AG09319 (cell line): Measurements from ENCODE around the gene EIF4G3.
"Not testable (repeated sequence)": the region's sequence is repeated elsewhere in the genome, so short reads cannot be mapped to it uniquely, and the experiment has no call there.

Experiments used
- DNase-seq: peaks from one replicate; pipeline ENCODE4 v3.0.0-alpha.2; 2010; ENCODE audit warnings: low read depth; ENCODE audit errors: extremely low read depth
- TF ChIP-seq, protein P1 (sequence below): IDR thresholded peaks from 2 replicates; pipeline ENCODE4 v1.5.1; 2011; ENCODE audit warnings: low read depth, mild to moderate bottlenecking, inconsistent platforms, low read length, moderate library complexity

The EIF4G3 gene

GRCh38 chr1:21058035-21058793 lies 118.5 kb downstream of the EIF4G3 start:
- TF ChIP-seq, protein P1, sequence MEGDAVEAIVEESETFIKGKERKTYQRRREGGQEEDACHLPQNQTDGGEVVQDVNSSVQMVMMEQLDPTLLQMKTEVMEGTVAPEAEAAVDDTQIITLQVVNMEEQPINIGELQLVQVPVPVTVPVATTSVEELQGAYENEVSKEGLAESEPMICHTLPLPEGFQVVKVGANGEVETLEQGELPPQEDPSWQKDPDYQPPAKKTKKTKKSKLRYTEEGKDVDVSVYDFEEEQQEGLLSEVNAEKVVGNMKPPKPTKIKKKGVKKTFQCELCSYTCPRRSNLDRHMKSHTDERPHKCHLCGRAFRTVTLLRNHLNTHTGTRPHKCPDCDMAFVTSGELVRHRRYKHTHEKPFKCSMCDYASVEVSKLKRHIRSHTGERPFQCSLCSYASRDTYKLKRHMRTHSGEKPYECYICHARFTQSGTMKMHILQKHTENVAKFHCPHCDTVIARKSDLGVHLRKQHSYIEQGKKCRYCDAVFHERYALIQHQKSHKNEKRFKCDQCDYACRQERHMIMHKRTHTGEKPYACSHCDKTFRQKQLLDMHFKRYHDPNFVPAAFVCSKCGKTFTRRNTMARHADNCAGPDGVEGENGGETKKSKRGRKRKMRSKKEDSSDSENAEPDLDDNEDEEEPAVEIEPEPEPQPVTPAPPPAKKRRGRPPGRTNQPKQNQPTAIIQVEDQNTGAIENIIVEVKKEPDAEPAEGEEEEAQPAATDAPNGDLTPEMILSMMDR, result no peak
- DNase-seq, result no peak

DNA sequence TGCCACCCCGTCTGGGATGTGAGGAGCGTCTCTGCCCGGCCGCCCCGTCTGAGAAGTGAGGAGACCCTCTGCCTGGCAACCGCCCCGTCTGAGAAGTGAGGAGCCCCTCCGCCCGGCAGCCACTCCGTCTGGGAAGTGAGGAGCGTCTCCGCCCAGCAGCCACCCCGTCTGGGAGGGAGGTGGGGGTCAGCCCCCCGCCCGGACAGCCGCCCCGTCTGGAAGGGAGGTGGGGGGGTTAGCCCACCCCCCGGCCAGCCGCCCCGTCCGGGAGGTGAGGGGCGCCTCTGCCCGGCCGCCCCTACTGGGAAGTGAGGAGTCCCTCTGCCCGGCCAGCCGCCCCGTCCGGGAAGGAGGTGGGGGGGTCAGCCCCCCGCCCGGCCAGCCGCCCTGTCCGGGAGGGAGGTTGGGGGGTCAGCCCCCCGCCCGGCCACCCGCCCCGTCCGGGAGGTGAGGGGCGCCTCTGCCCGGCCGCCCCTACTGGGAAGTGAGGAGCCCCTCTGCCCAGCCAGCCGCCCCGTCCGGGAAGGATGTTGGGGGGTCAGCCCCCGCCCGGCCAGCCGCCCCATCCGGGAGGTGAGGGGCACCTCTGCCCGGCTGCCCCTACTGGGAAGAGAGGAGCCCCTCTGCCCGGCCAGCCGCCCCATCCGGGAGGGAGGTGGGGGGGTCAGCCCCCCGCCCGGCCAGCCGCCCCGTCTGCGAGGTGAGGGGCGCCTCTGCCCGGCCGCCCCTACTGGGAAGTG lies 123.3 kb downstream of the EIF4G3 start:
- not testable (repeated sequence) for DNase-seq

DNA sequence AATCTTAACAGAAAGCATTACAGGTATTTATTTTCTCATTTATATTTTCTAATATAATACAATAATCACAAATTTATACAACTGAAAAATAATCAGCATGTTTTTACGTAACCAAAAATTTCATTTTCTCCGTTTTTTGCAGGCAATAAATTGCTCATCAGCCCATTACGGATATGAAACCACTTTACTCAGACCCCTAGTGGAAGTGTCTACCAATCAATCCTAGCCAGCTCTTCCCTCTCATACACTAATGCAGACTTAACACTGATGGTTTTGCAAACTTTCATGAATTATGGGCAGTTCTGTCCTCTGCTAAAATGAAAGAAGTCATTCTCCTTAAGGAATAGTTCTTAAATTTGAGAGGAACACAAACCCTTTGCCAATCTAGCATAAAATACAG lies 124.7 kb downstream of the EIF4G3 start:
- no peak for DNase-seq

GRCh38 chr1:21051177-21051825 lies 125.4 kb downstream of the EIF4G3 start:
- TF ChIP-seq, protein P1, result no peak
- no peak for DNase-seq

More for the DNA sequence above, 124.7 kb downstream of the EIF4G3 start:
- TF ChIP-seq, protein P1, result no peak

- TF ChIP-seq, protein P1, result no peak
Measured at GRCh38 chr1:21050031-21050430, 126.7 kb downstream of the EIF4G3 start.

DNA sequence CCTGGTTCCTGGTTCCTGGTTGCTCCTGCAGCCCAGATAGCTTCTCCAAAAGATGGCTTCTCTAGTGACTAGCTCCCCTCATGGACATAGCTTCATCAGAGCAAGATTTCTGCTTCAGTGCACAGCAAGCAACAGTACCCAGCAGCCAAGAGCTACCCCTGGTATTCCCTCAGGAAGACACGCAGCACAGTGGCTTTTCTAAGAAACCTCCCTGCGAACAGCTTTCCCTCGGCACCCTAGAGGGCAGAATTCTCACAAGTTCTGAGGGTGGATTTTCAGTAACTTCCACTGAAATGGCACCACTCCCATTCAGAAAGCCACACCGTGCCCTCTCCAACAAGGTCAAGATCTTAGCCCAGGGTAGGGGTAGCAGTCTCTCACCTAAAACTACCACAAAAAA lies 128.2 kb downstream of the EIF4G3 start:
- DNase-seq, result no peak
- TF ChIP-seq, protein P1, result no peak

More at GRCh38 chr1:21050031-21050430, 126.7 kb downstream of the EIF4G3 start:
- DNase-seq, result no peak

DNA sequence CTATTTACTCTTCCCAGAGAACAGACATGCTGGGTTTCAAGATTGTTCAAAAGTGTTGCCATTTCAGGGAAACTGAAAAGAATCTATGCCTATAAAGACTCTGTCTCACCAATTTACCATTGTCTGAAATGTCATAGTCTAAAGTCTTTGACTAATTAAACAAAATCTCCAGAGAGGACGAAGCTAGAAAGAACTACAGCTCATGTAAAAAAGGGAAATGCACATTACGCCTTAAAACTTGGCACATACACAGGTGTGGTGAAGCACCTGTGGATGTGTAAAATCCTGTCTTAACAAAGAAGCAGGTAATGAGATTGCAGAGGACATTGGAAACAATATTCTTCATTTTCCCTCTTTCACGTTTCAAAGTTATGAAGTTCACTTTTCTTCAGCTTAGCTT lies 130.6 kb downstream of the EIF4G3 start:
- TF ChIP-seq, protein P1, result no peak

More for the DNA sequence above, 130.6 kb downstream of the EIF4G3 start:
- DNase-seq, result no peak
